ENCODE measurements around the gene ASB12.

The ASB12 gene

GRCh38 chrX:64230123-64230970 is at the start of gene ASB12:
Gene ASB12 (minus strand): TSS chrX:64230607. CDS start chrX:64225650, 4,957 bp downstream.
- no peaks in the 10 kb centered on the region for H3K79me2 ChIP-seq (ENCODE audit: control insufficient read depth, low read length)
- no peaks in the 10 kb centered on the region for H3K36me3 ChIP-seq (ENCODE audit: control insufficient read depth, low read length)
- TF ChIP-seq CTCF (IDR thresholded peaks at IDR 0.05; ENCODE audit: low read depth, low read length, poor library complexity, severe bottlenecking) (no peak), EZH2phosphoT487 (IDR thresholded peaks at IDR 0.05; ENCODE audit: borderline replicate concordance, low read length) (no peak)

GRCh38 chrX:64265265-64265664 is 34.9 kb upstream of the ASB12 start:
- Histone ChIP-seq H3K4me2 (ENCODE audit: low read length) (no peak overlapping the region), H3K79me2 (ENCODE audit: control insufficient read depth, low read length) (no peaks in the 10 kb centered on the region), H4K20me1 (ENCODE audit: control insufficient read depth, insufficient read depth, low read depth, low read length) (no peaks in the 10 kb centered on the region), H3K4me1 (ENCODE audit: control insufficient read depth, low read length) (no peaks in the 10 kb centered on the region), H3K4me3 (ENCODE audit: low read length) (no peak overlapping the region), H3K9me3 (ENCODE audit: control insufficient read depth, insufficient read depth, low read length) (no peaks in the 10 kb centered on the region), H3K27ac (ENCODE audit: low read depth, low read length) (no peak overlapping the region), H3K9me2 (replicated peaks; ENCODE audit: control insufficient read depth, low read length) (no peaks in the 10 kb centered on the region), H3F3A (ENCODE audit: control insufficient read depth, insufficient read depth) (no peaks in the 10 kb centered on the region), H3K36me3 (ENCODE audit: control insufficient read depth, low read length) (no peaks in the 10 kb centered on the region), H3K27me3 (ENCODE audit: control insufficient read depth, low read length) (no peaks in the 10 kb centered on the region)
- TF ChIP-seq EZH2phosphoT487 (IDR thresholded peaks at IDR 0.05; ENCODE audit: borderline replicate concordance, low read length) (no peak), CTCF (IDR thresholded peaks at IDR 0.05; ENCODE audit: low read depth, low read length, poor library complexity, severe bottlenecking) (no peak)

More at GRCh38 chrX:64230123-64230970, at the start of gene ASB12:
- Histone ChIP-seq H3K9me2 (replicated peaks; ENCODE audit: control insufficient read depth, low read length) (no peaks in the 10 kb centered on the region), H3K27me3 (ENCODE audit: control insufficient read depth, low read length) (no peaks in the 10 kb centered on the region), H3F3A (ENCODE audit: control insufficient read depth, insufficient read depth) (no peaks in the 10 kb centered on the region), H3K9me3 (ENCODE audit: control insufficient read depth, insufficient read depth, low read length) (no peaks in the 10 kb centered on the region), H3K27ac (ENCODE audit: low read depth, low read length) (no peak within 1 kb of the TSS), H4K20me1 (ENCODE audit: control insufficient read depth, insufficient read depth, low read depth, low read length) (no peaks in the 10 kb centered on the region), H3K4me3 (ENCODE audit: low read length) (no peak within 1 kb of the TSS), H3K4me1 (ENCODE audit: control insufficient read depth, low read length) (no peaks in the 10 kb centered on the region), H3K4me2 (ENCODE audit: low read length) (no peak within 1 kb of the TSS)

DNA sequence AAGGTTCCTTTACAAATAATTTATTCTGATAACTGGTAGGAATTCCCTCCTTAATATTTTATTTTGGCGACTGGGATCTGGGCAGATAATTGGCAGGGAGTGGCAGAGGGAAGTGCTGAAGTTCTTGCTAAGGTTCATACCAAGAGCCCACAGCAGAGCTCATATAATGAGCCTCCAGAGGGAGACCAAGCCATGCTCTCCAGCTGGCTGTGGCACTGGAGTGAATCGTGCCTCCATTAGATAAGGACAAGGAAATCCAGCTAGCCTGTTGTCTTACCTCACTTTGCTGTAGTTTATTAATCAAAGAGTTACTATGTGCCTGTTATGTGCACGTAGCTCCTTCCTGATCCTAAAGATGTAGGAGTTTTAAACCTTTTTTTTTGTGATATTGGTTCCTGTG is 1.3 kb downstream of the ASB12 start:
- H3K9me3 ChIP-seq (ENCODE audit: control insufficient read depth, insufficient read depth, low read length) = no peaks in the 10 kb centered on the region
- no peaks in the 10 kb centered on the region for H3K4me1 ChIP-seq (ENCODE audit: control insufficient read depth, low read length)
- H3K4me3 ChIP-seq (ENCODE audit: low read length) = no peak overlapping the region
- no peaks in the 10 kb centered on the region for H3K79me2 ChIP-seq (ENCODE audit: control insufficient read depth, low read length)
- no peaks in the 10 kb centered on the region for H3F3A ChIP-seq (ENCODE audit: control insufficient read depth, insufficient read depth)
- no peak overlapping the region for H3K4me2 ChIP-seq (ENCODE audit: low read length)
- no peak for TF ChIP-seq CTCF (IDR thresholded peaks at IDR 0.05; ENCODE audit: low read depth, low read length, poor library complexity, severe bottlenecking)
- TF ChIP-seq EZH2phosphoT487 (IDR thresholded peaks at IDR 0.05; ENCODE audit: borderline replicate concordance, low read length) = no peak
- no peaks in the 10 kb centered on the region for H3K36me3 ChIP-seq (ENCODE audit: control insufficient read depth, low read length)
- H3K9me2 ChIP-seq (replicated peaks; ENCODE audit: control insufficient read depth, low read length) = no peaks in the 10 kb centered on the region
- H3K27me3 ChIP-seq (ENCODE audit: control insufficient read depth, low read length) = no peaks in the 10 kb centered on the region
- no peak overlapping the region for H3K27ac ChIP-seq (ENCODE audit: low read depth, low read length)
- H4K20me1 ChIP-seq (ENCODE audit: control insufficient read depth, insufficient read depth, low read depth, low read length) = no peaks in the 10 kb centered on the region

Data from DOHH2 (cell line).